Common myeloid progenitor, CD34-positive (primary cell): Measurements from ENCODE around the gene KCNC1.
A peak's percentile ranks its signal among the peaks of the same experiment; 100 is the strongest.

Experiments
- CTCF ChIA-PET: fragments of 350-600 bp; sonication (Branson Sonifier 250); formaldehyde crosslinking; loops from one replicate; lab custom pipeline; 2021; ENCODE audit warnings: antibody characterized with exemption; lab: Charles Lee
- POLR2A ChIA-PET: fragments of 350-600 bp; sonication (Branson Sonifier 250); formaldehyde crosslinking; loops from one replicate; lab custom pipeline; 2021; ENCODE audit warnings: antibody characterized with exemption; lab: Charles Lee
- DNase-seq, 3 donors: peaks; one replicate each; pipeline versions ENCODE4 v3.0.0 to v3.0.0-alpha.2; 2013
- H3K27ac ChIP-seq, 2 experiments: 1 replicate in 1 of 2; 2 replicates in 1 of 2; pipeline ENCODE4 v1.7.0; 2013; ENCODE audit warnings: inconsistent platforms in 2 of 2, low read length in 2 of 2, mild to moderate bottlenecking in 2 of 2, low read depth in 1 of 2, moderate library complexity in 1 of 2; ENCODE audit not compliant: severe bottlenecking in 2 of 2, insufficient read depth in 1 of 2, poor library complexity in 1 of 2
- H3K27me3 ChIP-seq, 5 experiments: replicated peaks in 2 of 5; 1 replicate in 3 of 5; 2 replicates in 2 of 5; pipeline versions ENCODE4 v1.6.1 to v1.7.0; 2013; ENCODE audit warnings: low read length in 4 of 5, mild to moderate bottlenecking in 2 of 5, moderate library complexity in 2 of 5, inconsistent platforms in 1 of 5; ENCODE audit not compliant: insufficient read depth in 5 of 5, control insufficient read depth in 4 of 5
- H3K36me3 ChIP-seq, 4 experiments: 1 replicate in 2 of 4; 2 replicates in 2 of 4; pipeline versions ENCODE4 v1.6.1 to v1.7.0; 2013; ENCODE audit warnings: low read length in 3 of 4, control low read depth in 1 of 4, mild to moderate bottlenecking in 1 of 4; ENCODE audit not compliant: control insufficient read depth in 4 of 4, insufficient read depth in 4 of 4
- H3K4me1 ChIP-seq, 4 experiments: 1 replicate in 3 of 4; 2 replicates in 1 of 4; pipeline versions ENCODE4 v1.6.1 to v1.7.1; 2013; ENCODE audit warnings: low read length in 3 of 4, mild to moderate bottlenecking in 3 of 4, control low read depth in 1 of 4, inconsistent platforms in 1 of 4, moderate library complexity in 1 of 4; ENCODE audit not compliant: control insufficient read depth in 4 of 4, insufficient read depth in 4 of 4; ENCODE audit errors: control extremely low read depth in 1 of 4
- H3K4me3 ChIP-seq, 7 experiments: 1 replicate in 4 of 7; 2 replicates in 3 of 7; pipeline versions ENCODE4 v1.5.1 to v1.7.0; 2013; ENCODE audit warnings: mild to moderate bottlenecking in 7 of 7, low read length in 6 of 7, moderate library complexity in 6 of 7, inconsistent platforms in 2 of 7, low read depth in 2 of 7, control low read depth in 1 of 7; ENCODE audit not compliant: insufficient read depth in 4 of 7, control insufficient read depth in 1 of 7; ENCODE audit errors: extremely low read depth in 1 of 7
- H3K9me3 ChIP-seq, 5 experiments: 1 replicate in 4 of 5; 2 replicates in 1 of 5; pipeline versions ENCODE4 v1.6.1 to v1.7.1; 2013; ENCODE audit warnings: low read length in 4 of 5, mild to moderate bottlenecking in 2 of 5, inconsistent platforms in 1 of 5, low read depth in 1 of 5, moderate library complexity in 1 of 5; ENCODE audit not compliant: control insufficient read depth in 4 of 5, insufficient read depth in 2 of 5; ENCODE audit errors: control extremely low read depth in 1 of 5
- WGBS: methylation state at CpG from one replicate; pipeline ENCODE4 v1.1.5; 2013; ENCODE audit not compliant: insufficient coverage; 5-methylcytosine and 5-hydroxymethylcytosine counted together

KCNC1 gene

GRCh38 chr11:17730608-17731462 is 3.7 kb upstream of the KCNC1 start:
- Histone ChIP-seq H3K27ac (no peak overlapping the region), H3K9me3 (no peaks in the 10 kb centered on the region), H3K27me3 (peaks cover 6 to 73% (median 13%) of the 10 kb centered on the region in 5 experiments), H3K36me3 (no peaks in the 10 kb centered on the region), H3K4me1 (peaks cover 0 to 17% (median 8%) of the 10 kb centered on the region in 4 experiments), H3K4me3 (no peak overlapping the region)
- ChIA-PET POLR2A (interaction anchor here (0.5 kb wide), 1 partner anchor 566 kb away, joined by 3 read pairs; no protein-coding TSS in a partner anchor), CTCF (interaction anchor here (0.8 to 7.0 kb wide), 15 partner anchors 8 to 262 kb away, joined by 3 to 130 read pairs (median 5); no protein-coding TSS in a partner anchor)
- DNase-seq: peak; percentile 43 to 72 (median 63)
- 20% methylated on average over 8 of the region's 9 CpGs for WGBS

GRCh38 chr11:17733261-17733660 is 1.3 kb upstream of the KCNC1 start:
- 100% methylated on average over 3 of the region's 4 CpGs for WGBS
- Histone ChIP-seq H3K4me1 (peaks cover 0 to 20% (median 8%) of the 10 kb centered on the region in 4 experiments), H3K27ac (no peak overlapping the region), H3K9me3 (peaks cover 0 to 6% (median 0%) of the 10 kb centered on the region in 5 experiments), H3K27me3 (peaks cover 0 to 79% (median 23%) of the 10 kb centered on the region in 5 experiments), H3K4me3 (no peak overlapping the region), H3K36me3 (no peaks in the 10 kb centered on the region)
- DNase-seq: no peak
- ChIA-PET CTCF (interaction anchor here (1.0 to 7.0 kb wide), 4 partner anchors 10 to 247 kb away, joined by 3 to 130 read pairs (median 4); no protein-coding TSS in a partner anchor), POLR2A (no interaction called here)

- Histone ChIP-seq H3K4me3 (peak overlapping the region in 5 of 7 experiments; percentile 23 to 57 (median 48)), H3K9me3 (peaks cover 0 to 6% (median 0%) of the 10 kb centered on the region in 5 experiments), H3K27ac (no peak overlapping the region), H3K36me3 (no peaks in the 10 kb centered on the region), H3K4me1 (peaks cover 0 to 20% (median 8%) of the 10 kb centered on the region in 4 experiments), H3K27me3 (peaks cover 0 to 90% (median 28%) of the 10 kb centered on the region in 5 experiments)
- ChIA-PET CTCF (interaction anchor here (1.5 to 7.0 kb wide), 4 partner anchors 9 to 245 kb away, joined by 3 to 130 read pairs (median 6); no protein-coding TSS in a partner anchor), POLR2A (no interaction called here)
- WGBS: 0% methylated on average over 48 of the region's 73 CpGs
- peak; percentile 61 to 88 (median 87) for DNase-seq
Measured at GRCh38 chr11:17734986-17735817, 621 bp downstream of the KCNC1 start.

- peaks cover 0 to 6% (median 0%) of the 10 kb centered on the region in 5 experiments for H3K9me3 ChIP-seq
- no peak overlapping the region for H3K27ac ChIP-seq
- peaks cover 0 to 97% (median 30%) of the 10 kb centered on the region in 5 experiments for H3K27me3 ChIP-seq
- peak in 2 of 3 donors; percentile 16 to 24 for DNase-seq
- POLR2A ChIA-PET: no interaction called here
- CTCF ChIA-PET: interaction anchor here (2.2 to 7.0 kb wide), 2 partner anchors 13 to 244 kb away, joined by 7 to 130 read pairs; no protein-coding TSS in a partner anchor
- no peaks in the 10 kb centered on the region for H3K36me3 ChIP-seq
- H3K4me1 ChIP-seq: peaks cover 0 to 20% (median 8%) of the 10 kb centered on the region in 4 experiments
- no peak overlapping the region for H3K4me3 ChIP-seq
- WGBS: 9% methylated on average over 79 of the region's 102 CpGs
Measured at GRCh38 chr11:17735818-17736578, 1.4 kb downstream of the KCNC1 start.

- ChIA-PET POLR2A (no interaction called here), CTCF (no interaction called here)
- Histone ChIP-seq H3K4me1 (peaks cover 0 to 20% (median 8%) of the 10 kb centered on the region in 4 experiments), H3K4me3 (no peak overlapping the region), H3K27me3 (peaks cover 0 to 98% (median 30%) of the 10 kb centered on the region in 5 experiments), H3K27ac (no peak overlapping the region), H3K36me3 (no peaks in the 10 kb centered on the region), H3K9me3 (peaks cover 0 to 6% (median 0%) of the 10 kb centered on the region in 5 experiments)
- WGBS: 29% methylated on average over 12 of the region's 12 CpGs
- no peak for DNase-seq
Measured at GRCh38 chr11:17736579-17736893, 2.0 kb downstream of the KCNC1 start.
